PC-9 (cell line): ENCODE measurements around the gene TGM1.

Experiments used
- CTCF ChIP-seq: fragments of 200-600 bp; sonication (generic); conservative IDR thresholded peaks from 2 replicates; pipeline ENCODE4 v1.6.1; 2017; ENCODE audit warnings: mixed run types, antibody characterized with exemption, mild to moderate bottlenecking, moderate library complexity
- EZH2 ChIP-seq: fragments of 200-600 bp; sonication (generic); IDR thresholded peaks from 2 replicates; pipeline ENCODE4 v1.8.0; 2017; ENCODE audit warnings: antibody characterized with exemption, low read depth

GRCh38 chr14:24264298-24264697 lies 1.3 kb upstream of the TGM1 start:
- no peak for TF ChIP-seq CTCF
- no peak for TF ChIP-seq EZH2
